Measurements from ENCODE around the gene FXR2.
"Not testable (repeated sequence)": the region's sequence is repeated elsewhere in the genome, so short reads cannot be mapped to it uniquely, and the experiment has no call there.

FXR2 gene

GRCh38 chr17:7614425-7615264, at the start of gene FXR2:
FXR2 (minus strand) TSS chr17:7614897; CDS start chr17:7614532, 365 bp downstream.
- peak; percentile 100 for DNase-seq (ENCODE audit: low read depth)

GRCh38 chr17:7656958-7657609, 42.4 kb upstream of the FXR2 start:
- peak; percentile 16 for DNase-seq (ENCODE audit: low read depth)

GRCh38 chr17:7655541-7655840, 40.8 kb upstream of the FXR2 start:
- DNase-seq (ENCODE audit: low read depth), result no peak

GRCh38 chr17:7654832-7655540, 40.3 kb upstream of the FXR2 start:
- peak; percentile 56 for DNase-seq (ENCODE audit: low read depth)

- no peak for DNase-seq (ENCODE audit: low read depth)
These were observed 38.0 kb upstream of the FXR2 start for GRCh38 chr17:7652388-7653356.

- no peak for DNase-seq (ENCODE audit: low read depth)
These were observed 37.1 kb upstream of the FXR2 start for GRCh38 chr17:7651665-7652387.

- no peak for DNase-seq (ENCODE audit: low read depth)
These were observed 36.5 kb upstream of the FXR2 start for GRCh38 chr17:7651097-7651664.

GRCh38 chr17:7650509-7651096, 35.9 kb upstream of the FXR2 start, which contains the start of gene ATP1B2:
ATP1B2 (plus strand) TSS chr17:7650926; CDS start chr17:7651519, 593 bp downstream.
- peak; percentile 51 for DNase-seq (ENCODE audit: low read depth)

GRCh38 chr17:7647018-7647417, 32.3 kb upstream of the FXR2 start:
- DNase-seq (ENCODE audit: low read depth), result no peak

GRCh38 chr17:7646457-7646856, 31.8 kb upstream of the FXR2 start:
- no peak for DNase-seq (ENCODE audit: low read depth)

GRCh38 chr17:7644775-7645174, 30.1 kb upstream of the FXR2 start:
- DNase-seq (ENCODE audit: low read depth), result no peak

- DNase-seq (ENCODE audit: low read depth), result not testable (repeated sequence)
These were observed 26.9 kb upstream of the FXR2 start for GRCh38 chr17:7641635-7642034.

- DNase-seq (ENCODE audit: low read depth), result no peak
These were observed 26.1 kb upstream of the FXR2 start for GRCh38 chr17:7640783-7641182.

GRCh38 chr17:7636163-7636562, 21.5 kb upstream of the FXR2 start:
- no peak for DNase-seq (ENCODE audit: low read depth)

GRCh38 chr17:7634384-7634783, 19.7 kb upstream of the FXR2 start:
- DNase-seq (ENCODE audit: low read depth), result peak; percentile 54

GRCh38 chr17:7633093-7633492, 18.4 kb upstream of the FXR2 start:
- DNase-seq (ENCODE audit: low read depth), result no peak

GRCh38 chr17:7632492-7632894, 17.8 kb upstream of the FXR2 start:
- peak; percentile 62 for DNase-seq (ENCODE audit: low read depth)

- DNase-seq (ENCODE audit: low read depth), result no peak
These were observed 17.0 kb upstream of the FXR2 start for GRCh38 chr17:7631398-7632380.
